Measurements from ENCODE around the gene PLA2G6. TPM values are rescaled to one million over a fixed set of nuclear protein-coding genes. Genes with fewer than 3 reads are reported as not detected.
A peak's percentile ranks its signal among the peaks of the same experiment; 100 is the strongest.

Gene PLA2G6
- total and polyA plus RNA-seq, 2 of the 8 experiments (the other 6 are each of a cell fraction or from before 2014, with no cell fraction given), result 13.2 to 21.0 TPM

DNA sequence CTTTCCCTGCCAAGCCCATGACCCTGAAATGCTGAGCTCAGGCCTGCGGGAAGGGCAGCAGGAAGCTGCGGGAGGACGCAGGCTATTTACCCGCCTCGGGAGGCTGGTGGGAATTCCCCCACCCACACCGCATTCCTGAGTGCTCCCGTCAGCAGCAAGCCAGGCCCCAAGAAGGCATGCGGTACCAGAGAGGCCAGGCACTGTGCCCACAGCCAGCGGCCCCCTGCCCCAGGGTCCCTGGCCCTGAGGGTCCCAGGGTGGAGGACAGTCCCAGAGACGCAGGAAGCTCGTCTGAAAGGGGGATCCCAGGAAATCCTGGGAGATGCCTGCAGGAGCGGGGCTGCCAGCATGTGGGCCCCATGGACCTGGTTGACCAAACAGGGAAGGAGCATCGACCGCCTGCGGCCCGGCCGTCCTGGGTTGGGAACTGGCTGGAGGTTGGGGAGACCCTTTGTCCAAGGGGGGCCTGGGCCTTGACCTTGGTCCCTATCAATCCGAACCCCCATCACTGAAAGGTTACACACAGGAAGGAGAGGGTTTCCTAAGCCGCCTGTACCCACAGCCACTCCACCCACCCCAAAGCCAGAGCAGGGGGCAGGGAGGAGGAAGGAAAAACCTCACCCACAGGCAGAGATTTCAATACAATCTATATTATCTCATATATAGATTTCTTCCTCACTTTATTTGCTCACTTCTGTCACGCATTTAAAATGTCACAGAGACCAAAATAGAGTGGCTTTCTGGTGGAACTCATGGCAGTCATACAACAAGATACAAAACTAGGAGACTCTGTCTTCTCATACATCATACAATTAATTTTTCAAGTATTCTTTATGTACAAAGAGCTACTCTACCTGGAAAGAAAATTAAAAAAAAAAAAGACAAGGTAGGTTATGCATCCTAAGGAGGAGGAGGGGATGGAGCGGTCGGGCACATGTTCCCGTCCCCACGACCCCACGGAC lies 37.3 kb upstream of the PLA2G6 start (continued):
- peak; percentile 63; the same call in 1 of the 2 replicates for TF ChIP-seq YY1 (IDR thresholded peaks at IDR 0.05; ENCODE audit: low read depth, low read length)
- TF ChIP-seq SIN3A (conservative IDR thresholded peaks at IDR 0.05 in 1 of 2, IDR thresholded peaks at IDR 0.05 in 1 of 2; ENCODE audit: low read depth in 1 of 2, low read length in 2 of 2), result no peak
- no peak for TF ChIP-seq SUZ12 (IDR thresholded peaks at IDR 0.05; ENCODE audit: low read length)
- no peak for TF ChIP-seq BCL11A (IDR thresholded peaks at IDR 0.05; ENCODE audit: low read depth in 2 of 2, low read length in 2 of 2)
- no peak for TF ChIP-seq KDM4A (IDR thresholded peaks at IDR 0.05; ENCODE audit: low read depth, low read length, severe bottlenecking)
- TF ChIP-seq TAF1 (IDR thresholded peaks at IDR 0.05; ENCODE audit: low read depth, low read length), result peak; percentile 64; the same call in 1 of the 2 replicates
- TF ChIP-seq RXRA (IDR thresholded peaks at IDR 0.05; ENCODE audit: insufficient read depth, low read depth, low read length), result no peak
- no peak for TF ChIP-seq KDM5A (IDR thresholded peaks at IDR 0.05; ENCODE audit: low read length)
- TF ChIP-seq FOSL1 (IDR thresholded peaks at IDR 0.05; ENCODE audit: insufficient read depth, low read depth, low read length), result no peak
- TF ChIP-seq SIRT6 (IDR thresholded peaks at IDR 0.05; ENCODE audit: low read length), result no peak
- TF ChIP-seq HDAC2 (IDR thresholded peaks at IDR 0.05; ENCODE audit: borderline replicate concordance in 1 of 2, low read depth in 2 of 2, low read length in 2 of 2), result peak; percentile 33 to 81; a peak in 2 of 4 replicates
- TF ChIP-seq POU5F1 (IDR thresholded peaks at IDR 0.05; ENCODE audit: low read depth, low read length), result no peak
- TF ChIP-seq JUN (IDR thresholded peaks at IDR 0.05; ENCODE audit: low read depth, low read length), result peak; percentile 91
- peak; percentile 99 for TF ChIP-seq EGR1 (IDR thresholded peaks at IDR 0.05; ENCODE audit: borderline replicate concordance, low read depth, low read length)
- peak; percentile 47 for TF ChIP-seq TAF7 (optimal IDR thresholded peaks at IDR 0.05; ENCODE audit: borderline replicate concordance, low read depth, low read length)
- TF ChIP-seq MAFK (IDR thresholded peaks at IDR 0.05; ENCODE audit: low read depth, low read length), result no peak
- no peak for TF ChIP-seq RNF2 (IDR thresholded peaks at IDR 0.05; ENCODE audit: borderline replicate concordance, low read depth, low read length, missing control alignments, poor library complexity, severe bottlenecking)
- no peak for TF ChIP-seq NRF1 (IDR thresholded peaks at IDR 0.05; ENCODE audit: low read depth, low read length)
- peak; percentile 69; the same call in 1 of the 2 replicates for TF ChIP-seq SP1 (IDR thresholded peaks at IDR 0.05; ENCODE audit: low read depth, low read length)
- TF ChIP-seq, protein P1, sequence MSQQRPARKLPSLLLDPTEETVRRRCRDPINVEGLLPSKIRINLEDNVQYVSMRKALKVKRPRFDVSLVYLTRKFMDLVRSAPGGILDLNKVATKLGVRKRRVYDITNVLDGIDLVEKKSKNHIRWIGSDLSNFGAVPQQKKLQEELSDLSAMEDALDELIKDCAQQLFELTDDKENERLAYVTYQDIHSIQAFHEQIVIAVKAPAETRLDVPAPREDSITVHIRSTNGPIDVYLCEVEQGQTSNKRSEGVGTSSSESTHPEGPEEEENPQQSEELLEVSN (IDR thresholded peaks at IDR 0.05), result peak; percentile 46; the same call in 1 of the 2 replicates
- peak; percentile 92 for TF ChIP-seq JUND (IDR thresholded peaks at IDR 0.05; ENCODE audit: low read length)
- no peak for TF ChIP-seq RBBP5 (IDR thresholded peaks at IDR 0.05; ENCODE audit: borderline replicate concordance, low read depth, low read length)
